GM12878 (cell line): ENCODE data around the gene PIGM. TPM values are rescaled to one million over a fixed set of nuclear protein-coding genes. Genes with fewer than 3 reads are reported as not detected.

Experiments used
- BHLHE40 ChIP-seq, 2 experiments: fragments of 450-650 bp in 1 of 2; IDR thresholded peaks; 2 replicates each; pipeline ENCODE4 v1.6.1; 2011 to 2017; ENCODE audit warnings: low read depth in 2 of 2, borderline replicate concordance in 1 of 2, improper control_type of control experiment in 1 of 2, low read length in 1 of 2, mild to moderate bottlenecking in 1 of 2
- E4F1 ChIP-seq: fragments of 450-650 bp; IDR thresholded peaks from 2 replicates; pipeline ENCODE4 v1.6.1; 2018; ENCODE audit warnings: borderline replicate concordance, mild to moderate bottlenecking; ENCODE audit not compliant: partially characterized antibody
- MXI1 ChIP-seq: fragments of 150-350 bp; IDR thresholded peaks from 2 replicates; pipeline ENCODE4 v1.6.1; 2011; ENCODE audit warnings: low read depth, mild to moderate bottlenecking, inconsistent platforms, low read length, improper control_type of control experiment
- MYB ChIP-seq: fragments of 150-350 bp; IDR thresholded peaks from 2 replicates; pipeline ENCODE4 v1.6.1; 2014; ENCODE audit warnings: mild to moderate bottlenecking, low read depth, low read length, borderline replicate concordance
- RAD21 ChIP-seq: IDR thresholded peaks from 2 replicates; pipeline ENCODE4 v1.6.1; 2011; ENCODE audit warnings: mild to moderate bottlenecking, low read depth, low read length, moderate library complexity; ENCODE audit not compliant: insufficient read depth
- SMARCA5 ChIP-seq: fragments of 450-650 bp; IDR thresholded peaks from 2 replicates; pipeline ENCODE4 v1.6.1; 2017; ENCODE audit warnings: mild to moderate bottlenecking
- SREBF1 ChIP-seq: IDR thresholded peaks from 2 replicates; pipeline ENCODE4 v1.6.1; 2012; ENCODE audit warnings: mild to moderate bottlenecking, low read length
- SUZ12 ChIP-seq: fragments of 200-600 bp; sonication (generic); IDR thresholded peaks from one replicate; pipeline ENCODE4 v1.6.1; 2018; ENCODE audit warnings: antibody characterized with exemption, mild to moderate bottlenecking; ENCODE audit not compliant: unreplicated experiment
- WRNIP1 ChIP-seq: IDR thresholded peaks from 2 replicates; pipeline ENCODE4 v1.6.1; 2011; ENCODE audit warnings: low read depth, low read length, improper control_type of control experiment, borderline replicate concordance
- YY1 ChIP-seq: IDR thresholded peaks from 2 replicates; pipeline ENCODE4 v1.6.1; 2011; ENCODE audit warnings: low read depth, mild to moderate bottlenecking, low read length
- ZBED1 ChIP-seq: IDR thresholded peaks from 2 replicates; pipeline ENCODE4 v1.6.1; 2016; ENCODE audit warnings: borderline replicate concordance
- polyA plus RNA-seq, 11 experiments: library from polyadenylated mRNA; depleted of rRNA in 4 of 11; unstranded in 6 of 11; stranded (reverse) in 5 of 11; fragments of >200 nt; fragmentation: Nextera tagmentation in 4 of 11; fragmentation: Illumina TruSeq in 1 of 11; extraction: Ambion mirVana in 4 of 11; extraction: Trizol in 1 of 11; gene quantifications; 1 replicate in 1 of 11; 2 replicates in 10 of 11; pipeline versions ENCODE4 v1.2.1 to v1.2.3, GENCODE V29; 2011 to 2016; ENCODE audit warnings: inconsistent platforms in 2 of 11, missing spikeins in 2 of 11, low read depth in 1 of 11
- total RNA-seq, 4 experiments: library from RNA; depleted of rRNA in 3 of 4; stranded (reverse); fragments of >200 nt in 3 of 4; fragmentation: Illumina TruSeq in 1 of 4; extraction: Trizol in 1 of 4; gene quantifications; 2 replicates each; pipeline versions ENCODE4 v1.2.1 to v1.2.3, GENCODE V29; 2013 to 2021
- TF ChIP-seq, protein P1 (sequence below), 3 experiments: IDR thresholded peaks in 2 of 3; conservative IDR thresholded peaks in 1 of 3; 2 replicates each; pipeline ENCODE4 v1.5.1; 2011; ENCODE audit warnings: low read depth in 3 of 3, low read length in 3 of 3, mild to moderate bottlenecking in 3 of 3, control low read depth in 2 of 3, moderate library complexity in 2 of 3, inconsistent platforms in 1 of 3, mixed read lengths in 1 of 3; ENCODE audit not compliant: control insufficient read depth in 2 of 3, insufficient read depth in 1 of 3; ENCODE audit errors: extremely low read depth in 1 of 3

Gene PIGM
- total and polyA plus RNA-seq, 10 of the 15 experiments (the other 5 are each of a cell fraction or from before 2014, with no cell fraction given), result 2.6 to 6.1 (median 4.6) TPM

GRCh38 chr1:160006312-160006940 lies 25.4 kb downstream of the PIGM start (continued):
- TF ChIP-seq MYB, result no peak
- no peak for TF ChIP-seq WRNIP1
- TF ChIP-seq SMARCA5, result no peak
- TF ChIP-seq, protein P1, sequence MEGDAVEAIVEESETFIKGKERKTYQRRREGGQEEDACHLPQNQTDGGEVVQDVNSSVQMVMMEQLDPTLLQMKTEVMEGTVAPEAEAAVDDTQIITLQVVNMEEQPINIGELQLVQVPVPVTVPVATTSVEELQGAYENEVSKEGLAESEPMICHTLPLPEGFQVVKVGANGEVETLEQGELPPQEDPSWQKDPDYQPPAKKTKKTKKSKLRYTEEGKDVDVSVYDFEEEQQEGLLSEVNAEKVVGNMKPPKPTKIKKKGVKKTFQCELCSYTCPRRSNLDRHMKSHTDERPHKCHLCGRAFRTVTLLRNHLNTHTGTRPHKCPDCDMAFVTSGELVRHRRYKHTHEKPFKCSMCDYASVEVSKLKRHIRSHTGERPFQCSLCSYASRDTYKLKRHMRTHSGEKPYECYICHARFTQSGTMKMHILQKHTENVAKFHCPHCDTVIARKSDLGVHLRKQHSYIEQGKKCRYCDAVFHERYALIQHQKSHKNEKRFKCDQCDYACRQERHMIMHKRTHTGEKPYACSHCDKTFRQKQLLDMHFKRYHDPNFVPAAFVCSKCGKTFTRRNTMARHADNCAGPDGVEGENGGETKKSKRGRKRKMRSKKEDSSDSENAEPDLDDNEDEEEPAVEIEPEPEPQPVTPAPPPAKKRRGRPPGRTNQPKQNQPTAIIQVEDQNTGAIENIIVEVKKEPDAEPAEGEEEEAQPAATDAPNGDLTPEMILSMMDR (IDR thresholded peaks at IDR 0.05 in 2 of 3, conservative IDR thresholded peaks at IDR 0.05 in 1 of 3; ENCODE audit: control insufficient read depth in 2 of 3, extremely low read depth in 1 of 3, insufficient read depth in 1 of 3, low read depth in 3 of 3, low read length in 3 of 3), result peak; percentile 84 to 94 (median 94)
- peak; percentile 70 for TF ChIP-seq RAD21
- TF ChIP-seq BHLHE40 (IDR thresholded peaks at IDR 0.05; ENCODE audit: borderline replicate concordance in 1 of 2, low read depth in 2 of 2, low read length in 1 of 2), result 0 out of 4 replicates have a peak, but pooled peaks of 1 of the 2 experiments have one; percentile 23
- TF ChIP-seq YY1, result peak; percentile 55; the same call in 1 of the 2 replicates
- TF ChIP-seq MXI1, result no peak
- no peak for TF ChIP-seq SUZ12
- no peak for TF ChIP-seq E4F1
- TF ChIP-seq SREBF1, result no peak
- TF ChIP-seq ZBED1, result no peak
